ENCODE measurements around the gene MIA3.
A peak's percentile ranks its signal among the peaks of the same experiment; 100 is the strongest.
"Not testable (repeated sequence)": the region's sequence is repeated elsewhere in the genome, so short reads cannot be mapped to it uniquely, and the experiment has no call there.

MIA3 gene

GRCh38 chr1:222623458-222623857 is 5.6 kb downstream of the MIA3 start:
- no peak for DNase-seq

GRCh38 chr1:222624214-222624613 is 6.3 kb downstream of the MIA3 start:
- DNase-seq = no peak

- no peak for DNase-seq
Measured at GRCh38 chr1:222627232-222627631, 9.3 kb downstream of the MIA3 start.

- no peak for DNase-seq
Measured at GRCh38 chr1:222629921-222630535, 12.1 kb downstream of the MIA3 start.

- no peak for DNase-seq
Measured at GRCh38 chr1:222631611-222632208, 13.8 kb downstream of the MIA3 start.

GRCh38 chr1:222632749-222633148 is 14.9 kb downstream of the MIA3 start:
- no peak for DNase-seq

GRCh38 chr1:222634180-222635013 is 16.5 kb downstream of the MIA3 start:
- peak; percentile 63 for DNase-seq

- no peak for DNase-seq
Measured at GRCh38 chr1:222641269-222641948, 23.5 kb downstream of the MIA3 start.

GRCh38 chr1:222642468-222642867 is 24.6 kb downstream of the MIA3 start:
- no peak for DNase-seq

GRCh38 chr1:222643606-222643937 is 25.7 kb downstream of the MIA3 start:
- DNase-seq = no peak

- DNase-seq = peak; percentile 98
Measured at GRCh38 chr1:222643938-222644635, 26.2 kb downstream of the MIA3 start.

GRCh38 chr1:222644636-222644980 is 26.7 kb downstream of the MIA3 start:
- DNase-seq = no peak

GRCh38 chr1:222652676-222653075 is 34.8 kb downstream of the MIA3 start:
- DNase-seq = no peak

GRCh38 chr1:222653178-222653827 is 35.4 kb downstream of the MIA3 start:
- DNase-seq = no peak

GRCh38 chr1:222654849-222655248 is 37.0 kb downstream of the MIA3 start:
- DNase-seq = peak; percentile 68

GRCh38 chr1:222656391-222657155 is 38.7 kb downstream of the MIA3 start:
- DNase-seq = no peak

GRCh38 chr1:222657899-222658298 is 40.0 kb downstream of the MIA3 start:
- no peak for DNase-seq

GRCh38 chr1:222663431-222663934 is 45.6 kb downstream of the MIA3 start:
- DNase-seq = no peak

- no peak for DNase-seq
Measured at GRCh38 chr1:222665964-222666363, 48.1 kb downstream of the MIA3 start.

- not testable (repeated sequence) for DNase-seq
Measured at GRCh38 chr1:222668184-222668583, 50.3 kb downstream of the MIA3 start.

- DNase-seq = not testable (repeated sequence)
Measured at GRCh38 chr1:222669107-222669506, 51.2 kb downstream of the MIA3 start.

- no peak for DNase-seq
Measured at GRCh38 chr1:222670110-222670509, 52.2 kb downstream of the MIA3 start.
